HG03045 (cell line): Measurements from ENCODE around the gene NR2C2.
A peak's percentile ranks its signal among the peaks of the same experiment; 100 is the strongest.

Experiments
- ATAC-seq: cut with Tn5 transposase; IDR thresholded peaks from one replicate; pipeline ENCODE4 v1.9.1; 2021; ENCODE audit warnings: mild to moderate bottlenecking, moderate library complexity; ENCODE audit not compliant: unreplicated experiment

NR2C2 gene

GRCh38 chr3:15056676-15057404 lies 109.5 kb downstream of the NR2C2 start:
- no peak for ATAC-seq

- ATAC-seq = no peak
Measured at GRCh38 chr3:15060029-15060428, 112.6 kb downstream of the NR2C2 start.

DNA sequence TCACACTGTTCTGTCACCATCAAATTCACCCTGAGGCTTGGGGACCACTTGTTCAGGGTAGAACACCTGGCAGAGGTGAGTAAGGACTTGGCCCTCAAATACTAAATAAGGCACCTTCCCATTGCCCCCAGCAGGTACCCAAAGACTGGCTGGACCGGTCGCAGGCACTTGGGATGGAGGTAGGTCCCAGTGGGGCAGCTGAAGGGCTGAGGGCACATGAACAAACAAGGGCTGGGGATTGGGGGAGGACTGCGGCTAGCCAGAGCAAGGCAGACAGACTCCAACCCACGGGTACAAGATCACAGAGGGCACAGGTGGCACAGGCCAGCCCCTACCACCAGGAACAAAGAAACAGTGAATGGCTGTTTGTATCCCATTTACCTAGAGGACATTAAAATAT lies 115.9 kb downstream of the NR2C2 start:
- no peak for ATAC-seq

- ATAC-seq = no peak
Measured at GRCh38 chr3:15063656-15064286, 116.4 kb downstream of the NR2C2 start.

- peak; percentile 19 for ATAC-seq
Measured at GRCh38 chr3:15064299-15064834, 117.0 kb downstream of the NR2C2 start.

- peak; percentile 92 for ATAC-seq
Measured at GRCh38 chr3:15064835-15065549, 117.6 kb downstream of the NR2C2 start, which contains the start of gene MRPS25. MRPS25 (minus strand) TSS chr3:15065315; CDS start chr3:15065194, 121 bp downstream.

- ATAC-seq = no peak
Measured at GRCh38 chr3:15065550-15066007, 118.2 kb downstream of the NR2C2 start.

GRCh38 chr3:15066467-15066866 lies 119.1 kb downstream of the NR2C2 start:
- no peak for ATAC-seq

DNA sequence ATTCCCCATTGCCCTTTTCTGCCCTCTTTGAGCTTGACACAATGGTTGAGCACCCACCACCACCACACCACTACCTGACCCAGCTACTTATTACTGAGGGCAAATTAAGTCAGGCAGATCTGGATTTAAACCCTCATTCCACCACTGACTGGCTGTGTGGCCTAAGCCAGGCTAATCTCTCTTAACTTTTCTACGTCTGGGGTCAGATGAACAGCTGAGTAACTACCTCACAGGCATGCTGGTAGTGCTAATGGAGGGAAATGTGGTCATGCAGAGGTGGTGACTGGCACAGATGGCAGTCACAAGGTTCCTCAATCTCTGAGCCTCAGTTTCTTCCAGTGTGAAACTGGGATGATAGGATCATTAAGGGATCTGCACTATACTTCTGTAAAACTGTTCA lies 122.1 kb downstream of the NR2C2 start:
- no peak for ATAC-seq

GRCh38 chr3:15071699-15072098 lies 124.3 kb downstream of the NR2C2 start:
- ATAC-seq = no peak

DNA sequence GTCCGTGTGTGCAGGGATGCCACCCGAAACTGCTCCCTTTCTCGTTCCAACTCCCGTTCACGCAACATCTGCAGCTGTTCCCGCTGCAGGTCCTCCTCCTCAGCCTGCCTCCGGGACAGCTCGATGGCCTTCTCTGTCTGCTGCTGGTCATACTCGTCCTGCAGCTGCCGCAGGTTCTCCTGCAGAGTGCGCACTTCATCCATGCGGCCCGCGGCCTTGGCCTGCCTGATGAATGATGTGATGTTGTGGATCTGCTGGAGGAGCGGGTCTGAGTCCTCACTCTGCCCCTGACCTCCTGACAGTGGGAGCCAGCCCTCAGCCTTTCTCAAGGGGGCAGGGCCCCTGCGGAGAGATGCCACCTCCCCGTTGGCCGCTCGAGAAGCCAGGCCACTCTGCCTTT lies 127.1 kb downstream of the NR2C2 start:
- no peak for ATAC-seq

DNA sequence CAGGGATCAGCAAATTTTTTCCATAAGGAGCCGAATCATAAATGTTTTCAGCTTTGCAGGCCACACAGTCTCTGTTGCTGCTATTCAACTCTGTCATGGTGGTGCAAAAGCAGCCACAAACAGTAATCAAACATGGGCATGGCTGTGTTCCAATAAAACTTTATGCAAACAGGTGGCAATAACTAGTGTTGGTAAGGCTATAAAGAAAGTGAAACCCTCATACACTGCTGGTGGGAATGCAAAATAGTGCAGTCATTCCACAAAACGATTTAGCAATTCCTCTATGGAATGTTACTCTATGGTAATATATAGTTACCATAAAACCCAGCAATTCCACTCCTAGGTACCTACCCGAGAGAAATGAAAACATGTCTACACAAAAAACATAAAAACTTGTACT lies 131.7 kb downstream of the NR2C2 start:
- no peak for ATAC-seq

GRCh38 chr3:15081960-15082664 lies 134.7 kb downstream of the NR2C2 start:
- no peak for ATAC-seq

GRCh38 chr3:15083252-15083651 lies 135.9 kb downstream of the NR2C2 start:
- ATAC-seq = no peak

GRCh38 chr3:15086263-15086662 lies 138.9 kb downstream of the NR2C2 start:
- ATAC-seq = no peak

GRCh38 chr3:15086699-15087098 lies 139.3 kb downstream of the NR2C2 start:
- no peak for ATAC-seq

DNA sequence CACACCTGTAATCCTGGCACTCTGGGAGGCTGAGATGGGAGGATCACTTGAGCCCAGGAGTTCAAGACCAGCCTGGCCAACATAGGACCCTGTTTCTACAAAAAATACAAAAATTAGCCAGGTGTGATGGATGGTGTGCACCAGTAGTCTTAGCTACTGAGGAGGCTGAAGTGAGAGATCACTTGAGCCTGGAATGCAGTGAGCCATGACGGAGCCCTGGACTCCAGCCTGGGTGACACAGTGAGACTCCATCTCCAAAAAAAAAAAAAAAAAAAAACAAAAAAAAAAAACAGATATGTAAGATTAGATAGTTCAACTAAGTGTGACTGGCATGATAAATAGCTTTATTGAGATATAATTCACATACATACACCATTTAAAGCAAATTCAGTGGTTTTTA lies 141.8 kb downstream of the NR2C2 start:
- ATAC-seq = no peak

- ATAC-seq = no peak
Measured at GRCh38 chr3:15091575-15091974, 144.2 kb downstream of the NR2C2 start.

DNA sequence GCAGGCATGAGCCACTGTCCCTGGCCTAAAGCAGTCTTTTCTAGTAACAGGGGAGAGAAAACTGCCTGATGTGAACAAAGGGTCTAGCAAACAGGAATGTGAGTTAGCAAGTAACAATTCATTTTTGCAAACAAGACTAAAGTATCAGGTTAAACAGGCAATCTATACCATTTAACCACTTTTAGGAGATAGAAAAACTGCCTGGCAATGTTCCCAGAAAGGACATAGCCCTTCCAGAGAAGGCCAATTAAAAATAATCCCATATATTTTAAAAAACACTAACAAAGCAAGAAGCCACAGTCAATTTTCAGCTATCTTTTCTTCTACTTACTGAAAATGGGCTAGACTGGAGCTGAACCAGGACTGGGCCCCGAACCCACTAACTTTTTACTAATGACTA lies 145.3 kb downstream of the NR2C2 start:
- no peak for ATAC-seq

DNA sequence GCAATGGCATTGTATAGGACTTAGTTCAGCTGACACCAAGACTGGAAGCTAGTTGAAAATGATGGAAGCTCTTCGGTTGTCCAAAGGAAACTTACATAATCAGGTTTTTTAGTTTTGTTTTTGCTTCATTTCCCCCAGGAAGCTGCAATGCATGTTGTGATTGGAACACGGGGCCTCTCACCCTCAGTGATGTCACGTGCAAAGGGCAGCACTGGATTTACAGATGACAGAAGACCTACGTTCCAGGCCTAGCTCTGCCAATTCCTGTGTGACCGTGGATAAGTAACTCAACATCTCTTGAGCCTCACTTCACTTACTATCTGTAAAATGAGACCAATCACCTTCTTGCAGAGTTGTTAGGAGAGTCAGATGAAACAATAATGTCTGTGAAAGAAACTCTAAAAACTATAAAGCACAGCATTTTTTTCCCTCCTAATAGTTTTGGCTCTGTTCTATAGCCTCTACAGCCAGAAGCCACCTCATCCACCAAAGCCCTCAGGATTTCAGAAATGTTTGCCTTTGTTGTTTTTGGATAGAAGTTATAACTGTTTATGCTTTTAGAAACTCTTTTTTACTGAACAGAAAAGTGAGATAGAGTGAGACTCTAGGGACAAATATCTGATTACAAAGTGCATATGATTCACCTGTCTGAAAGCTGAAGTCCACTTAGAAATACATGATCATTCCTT lies 146.9 kb downstream of the NR2C2 start:
- ATAC-seq = no peak
